Astrocyte of the hippocampus (primary cell): Measurements from ENCODE around the gene ATXN1.
A peak's percentile ranks its signal among the peaks of the same experiment; 100 is the strongest.

Source experiments
- DNase-seq: peaks from one replicate; pipeline ENCODE4 v3.0.0; 2011; ENCODE audit warnings: low read depth, low spot score

The ATXN1 gene

DNA sequence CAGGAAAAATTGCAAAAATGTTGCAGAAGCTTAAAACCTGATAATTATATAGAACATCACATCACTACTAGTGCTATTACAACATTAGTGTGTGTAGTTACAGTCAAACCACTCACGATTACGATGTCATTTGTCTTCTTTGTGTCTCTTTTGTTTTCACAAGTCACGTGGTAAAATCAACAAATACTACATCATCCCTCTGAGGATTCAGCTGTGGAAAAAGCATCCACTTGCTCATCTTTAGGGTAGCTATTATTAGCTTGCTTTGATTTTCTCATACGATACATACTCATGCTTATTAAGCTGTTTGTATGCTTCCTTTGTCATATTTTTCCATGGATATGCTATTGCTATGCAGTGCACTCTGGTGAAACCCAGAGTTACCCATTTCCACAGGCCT is 22.2 kb upstream of the ATXN1 start:
- DNase-seq = no peak

DNA sequence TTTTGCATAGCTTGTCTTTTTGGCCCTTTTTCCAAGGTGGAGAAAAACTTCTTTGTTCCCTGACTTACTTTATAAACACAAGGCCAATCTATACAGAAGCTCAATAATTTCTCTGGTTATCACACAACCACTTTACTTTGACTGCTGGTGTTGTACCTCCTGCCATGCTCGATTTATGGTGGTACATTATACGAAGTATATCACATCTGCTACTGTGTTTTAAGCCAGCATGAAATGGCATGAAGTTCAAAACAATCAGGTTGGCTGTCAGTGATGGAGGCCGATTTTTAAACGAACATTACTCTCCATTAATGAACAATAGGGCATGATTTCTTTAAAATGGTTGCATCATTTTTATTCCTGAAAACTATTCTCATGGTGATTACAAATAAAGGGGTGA is 21.0 kb upstream of the ATXN1 start:
- DNase-seq = no peak

DNA sequence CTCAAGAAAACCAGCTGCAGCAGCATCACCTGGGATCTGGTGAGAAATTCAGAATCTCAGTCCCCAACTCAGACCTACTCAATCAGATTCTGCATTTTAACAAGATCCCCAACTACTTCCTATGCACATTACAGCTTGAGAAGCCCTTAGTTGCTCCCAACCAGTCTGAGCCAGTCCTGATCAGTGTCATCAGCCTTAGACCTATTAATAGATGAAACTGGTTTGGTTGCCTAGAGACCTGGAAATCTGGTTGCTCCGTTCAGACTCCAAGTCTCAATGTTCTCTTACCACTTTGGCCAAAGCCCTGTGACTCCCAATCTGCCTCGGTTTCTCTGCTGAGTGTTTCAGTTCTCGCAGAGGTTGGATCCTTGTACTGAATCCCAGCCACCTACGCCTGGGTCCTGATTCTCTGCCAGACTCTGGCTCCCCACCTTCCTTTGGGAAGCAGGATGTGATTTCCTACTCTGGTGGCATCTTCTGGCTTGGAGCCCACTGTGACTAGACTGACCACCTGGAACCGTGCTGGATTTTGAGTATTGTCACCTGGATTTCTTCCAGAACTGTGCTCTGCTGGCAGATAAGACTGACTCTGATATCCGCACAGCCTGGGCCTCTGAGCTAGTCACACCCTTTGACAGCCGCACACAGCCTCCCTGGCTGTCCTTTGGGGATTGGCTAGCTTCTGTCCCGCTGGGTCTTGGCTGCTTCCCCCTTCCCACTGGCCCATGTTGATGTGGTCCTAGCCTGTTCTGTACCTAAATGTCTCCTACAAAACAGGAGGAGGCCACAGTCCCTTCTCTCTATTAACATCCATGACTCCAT is 20.3 kb upstream of the ATXN1 start:
- DNase-seq = no peak

DNA sequence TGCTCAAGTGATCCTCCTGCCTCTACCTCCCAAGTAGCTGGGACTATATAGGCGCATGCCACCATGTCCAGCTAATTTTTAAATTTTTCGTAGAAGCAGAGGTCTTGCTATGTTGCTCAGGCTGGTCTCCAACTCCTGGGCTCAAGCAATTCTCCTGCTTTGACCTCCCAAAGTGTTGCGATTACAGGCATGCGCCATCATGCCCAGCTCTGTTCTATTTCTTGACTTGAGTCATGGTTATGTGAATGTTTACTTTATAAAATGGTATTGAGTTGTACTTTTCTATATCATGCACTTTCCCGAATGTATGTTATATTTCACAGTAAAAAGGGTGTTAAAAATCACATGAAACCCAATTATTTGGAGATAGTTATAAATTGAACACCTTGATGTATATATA is 17.3 kb upstream of the ATXN1 start:
- DNase-seq = no peak

DNA sequence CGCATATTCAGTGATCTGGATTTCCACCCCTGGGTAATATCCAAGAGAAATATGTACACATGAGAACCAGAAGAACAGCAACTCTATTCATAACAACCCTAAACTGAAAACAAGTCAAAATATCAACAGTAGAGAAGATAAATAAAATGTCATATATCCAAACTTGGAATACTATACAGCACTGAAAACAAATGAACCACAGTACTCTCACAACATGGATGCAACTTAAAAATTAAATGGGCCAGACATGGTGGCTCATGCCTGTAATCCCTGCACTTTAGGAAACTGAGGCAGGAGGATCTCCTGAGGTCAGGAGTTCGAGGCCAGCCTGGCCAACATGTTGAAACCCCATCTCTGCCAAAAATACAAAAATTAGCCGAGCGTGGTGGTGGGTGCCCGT is 16.5 kb upstream of the ATXN1 start:
- no peak for DNase-seq

DNA sequence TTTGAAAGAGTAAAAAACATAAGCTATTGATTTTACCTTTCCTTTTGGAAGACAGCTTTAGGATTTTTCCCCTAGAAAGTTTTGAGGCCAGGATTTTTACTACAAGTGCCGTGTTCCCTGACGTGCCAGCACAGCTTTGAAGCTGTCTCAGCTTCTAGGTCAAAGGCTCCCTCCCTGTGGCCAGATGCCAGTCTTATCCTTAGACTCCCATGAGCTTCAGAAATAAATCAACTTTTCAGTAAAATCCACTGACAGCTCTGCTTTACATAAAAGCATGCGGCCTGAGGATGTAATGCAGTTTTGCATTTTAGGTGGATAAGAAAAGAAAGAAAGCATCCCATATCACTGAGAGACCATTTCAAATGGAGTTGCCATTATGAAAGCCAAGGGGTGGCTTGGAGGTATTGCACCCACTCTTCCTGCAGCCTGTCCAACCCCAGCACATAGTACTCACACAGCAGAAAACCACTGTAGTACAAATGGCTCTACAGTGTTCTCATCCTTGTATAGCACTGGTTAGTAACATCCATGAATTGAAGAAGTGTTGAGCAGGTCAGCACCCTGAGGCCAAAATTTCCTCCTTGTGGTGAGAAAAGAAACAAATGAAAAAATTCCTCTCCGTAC is 15.2 kb upstream of the ATXN1 start:
- DNase-seq = no peak

DNA sequence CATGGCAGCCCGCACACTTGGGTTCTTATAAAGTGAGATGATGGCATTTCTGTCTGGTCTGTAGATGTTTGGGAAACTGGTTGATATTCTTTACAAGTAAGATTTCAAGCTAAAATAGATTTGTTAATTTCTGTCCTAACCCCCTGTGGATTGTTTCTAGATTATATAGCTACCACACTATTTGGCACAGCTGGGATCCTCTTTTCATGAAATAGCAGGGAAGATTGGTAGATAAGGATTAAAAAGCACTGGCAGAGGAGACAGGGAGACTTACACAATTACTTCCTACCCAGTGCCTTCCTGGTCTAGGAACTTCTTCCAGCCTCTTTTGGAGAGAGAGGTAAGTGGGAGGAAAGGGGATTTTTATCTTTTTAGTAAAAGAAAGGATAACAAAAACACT is 13.2 kb upstream of the ATXN1 start:
- DNase-seq = no peak

DNA sequence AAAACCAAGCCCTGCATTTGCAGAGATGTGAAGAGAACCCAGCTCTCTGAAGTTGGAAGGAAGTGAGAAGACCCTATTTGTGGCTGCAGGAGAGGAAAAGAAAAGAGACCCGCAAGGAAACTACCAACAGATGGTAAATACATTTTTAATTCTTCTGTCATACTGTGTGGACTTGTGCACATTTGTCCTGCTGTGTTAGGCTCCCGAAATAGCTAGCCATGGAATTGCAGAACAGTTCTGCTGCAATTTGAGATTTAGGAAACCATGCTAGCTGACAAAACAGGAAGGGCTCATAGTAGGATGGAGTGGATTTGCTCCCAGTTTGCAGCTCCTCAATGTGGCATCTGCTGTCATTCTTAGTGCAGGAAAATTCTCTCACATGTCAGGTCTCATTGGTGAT is 12.1 kb upstream of the ATXN1 start:
- no peak for DNase-seq

DNA sequence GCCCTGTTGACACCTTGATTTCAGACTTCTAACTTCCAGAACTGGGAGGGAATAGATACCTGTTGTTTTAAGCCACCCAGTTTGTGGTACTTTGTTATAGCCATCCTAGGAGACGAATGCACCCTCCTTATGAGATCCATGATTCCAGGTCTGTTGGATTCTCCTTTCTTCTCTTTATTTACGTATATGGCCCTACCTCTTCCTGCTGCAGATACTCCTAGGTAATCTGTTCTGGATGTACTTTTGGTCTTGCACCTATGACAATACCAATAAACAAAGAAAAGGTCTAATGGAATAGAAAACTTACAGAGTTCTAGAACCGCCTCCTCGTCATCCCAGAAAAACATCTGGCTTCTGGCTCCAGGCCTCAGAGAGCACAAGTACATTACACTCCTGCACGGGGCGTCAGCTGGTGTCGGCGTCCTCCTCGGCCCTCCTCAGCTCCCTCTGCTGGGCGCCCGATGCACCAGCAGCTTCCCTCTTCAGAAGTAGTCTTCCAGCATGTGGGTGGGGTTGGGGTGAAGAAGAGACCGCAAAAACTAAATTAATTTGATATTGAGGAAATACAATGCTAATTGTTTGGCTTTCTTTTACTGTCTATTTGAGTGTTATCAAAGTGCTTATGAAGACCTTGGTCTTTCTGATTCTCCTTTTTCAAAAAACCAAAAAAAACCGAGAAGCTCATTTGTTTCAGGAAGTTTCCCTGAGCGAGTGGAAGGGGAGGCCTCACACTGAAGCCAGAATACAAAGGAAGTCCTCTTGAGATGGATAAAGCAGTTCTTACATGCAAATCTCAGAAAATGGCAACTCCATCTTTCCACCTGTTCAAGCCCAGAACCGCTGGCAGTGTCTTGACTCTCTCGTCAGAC is 9.7 kb upstream of the ATXN1 start:
- DNase-seq = peak; percentile 70

DNA sequence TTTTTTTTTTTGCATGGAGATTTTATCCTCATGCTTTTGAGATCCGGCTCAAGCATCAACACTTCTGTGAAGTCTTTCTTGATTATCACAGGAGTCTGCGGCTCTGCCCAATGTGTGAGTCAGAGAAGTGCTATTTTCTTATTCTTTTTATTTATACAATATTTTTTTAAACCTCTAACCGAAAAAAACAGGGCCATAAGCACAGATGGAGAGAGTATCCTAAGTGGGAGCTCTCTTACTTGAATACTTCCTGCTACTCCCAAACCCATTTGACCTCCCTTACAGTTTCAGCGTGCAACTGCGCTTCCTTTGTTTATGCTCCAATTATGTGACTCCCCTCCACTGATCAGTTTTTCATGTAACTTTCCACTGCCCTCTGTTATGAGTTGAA is 8.7 kb upstream of the ATXN1 start:
- DNase-seq = peak; percentile 86

DNA sequence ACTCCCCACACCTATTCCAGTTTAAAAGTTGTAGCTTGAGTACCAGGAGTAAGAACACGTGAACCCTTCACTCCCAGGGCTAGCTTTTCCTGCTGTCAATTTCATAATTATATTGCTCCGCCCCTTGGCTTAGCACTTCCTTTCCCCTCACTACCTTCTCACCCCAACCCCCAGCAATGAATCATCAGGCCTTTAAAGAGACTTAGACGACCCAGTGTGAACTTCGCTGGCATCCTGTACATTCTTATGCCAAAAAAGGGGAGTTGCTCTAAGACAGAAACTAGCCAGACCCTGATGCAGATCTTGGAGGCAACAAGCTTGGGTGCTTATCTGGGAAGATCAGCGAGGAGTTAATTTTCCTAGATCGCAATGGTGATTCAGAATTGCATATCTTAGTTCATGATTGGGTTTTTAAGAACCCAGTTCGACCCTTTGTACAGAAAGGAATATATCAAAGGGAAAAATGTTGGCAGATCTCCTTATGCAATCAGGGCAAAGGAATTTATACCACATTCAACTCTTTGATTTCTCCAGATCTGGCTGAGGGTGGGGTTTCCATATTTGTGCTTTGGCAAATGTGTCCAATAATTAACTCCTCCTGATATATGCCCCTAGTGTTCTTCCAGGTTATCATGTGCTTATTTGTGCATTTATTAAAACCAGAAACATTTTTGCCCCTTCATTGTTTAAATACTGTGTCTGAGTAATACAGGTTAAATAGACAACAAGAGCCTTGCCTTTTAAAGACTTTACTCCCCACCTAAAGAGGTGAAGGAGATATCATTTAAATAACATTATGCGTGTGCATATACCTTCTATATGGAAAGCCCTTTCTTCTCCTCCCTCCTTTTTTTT is 8.1 kb upstream of the ATXN1 start:
- peak; percentile 92 for DNase-seq

DNA sequence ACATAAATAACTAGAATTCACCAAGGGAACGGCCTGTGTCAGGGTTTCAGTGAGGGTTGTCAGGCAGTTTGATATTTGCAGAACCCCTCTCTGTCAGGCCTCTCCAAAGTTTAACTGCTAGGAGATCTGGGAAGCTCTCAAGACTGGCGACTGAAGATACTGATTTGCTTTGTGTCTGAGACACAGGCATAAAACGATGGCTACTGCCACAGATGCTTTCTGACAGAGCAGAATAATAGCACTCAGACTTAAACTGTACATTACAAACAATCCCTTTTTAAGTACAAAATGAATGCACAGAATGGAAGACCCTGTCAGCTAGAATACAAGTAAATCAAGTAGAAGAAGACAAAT is 7.2 kb upstream of the ATXN1 start:
- DNase-seq = no peak

DNA sequence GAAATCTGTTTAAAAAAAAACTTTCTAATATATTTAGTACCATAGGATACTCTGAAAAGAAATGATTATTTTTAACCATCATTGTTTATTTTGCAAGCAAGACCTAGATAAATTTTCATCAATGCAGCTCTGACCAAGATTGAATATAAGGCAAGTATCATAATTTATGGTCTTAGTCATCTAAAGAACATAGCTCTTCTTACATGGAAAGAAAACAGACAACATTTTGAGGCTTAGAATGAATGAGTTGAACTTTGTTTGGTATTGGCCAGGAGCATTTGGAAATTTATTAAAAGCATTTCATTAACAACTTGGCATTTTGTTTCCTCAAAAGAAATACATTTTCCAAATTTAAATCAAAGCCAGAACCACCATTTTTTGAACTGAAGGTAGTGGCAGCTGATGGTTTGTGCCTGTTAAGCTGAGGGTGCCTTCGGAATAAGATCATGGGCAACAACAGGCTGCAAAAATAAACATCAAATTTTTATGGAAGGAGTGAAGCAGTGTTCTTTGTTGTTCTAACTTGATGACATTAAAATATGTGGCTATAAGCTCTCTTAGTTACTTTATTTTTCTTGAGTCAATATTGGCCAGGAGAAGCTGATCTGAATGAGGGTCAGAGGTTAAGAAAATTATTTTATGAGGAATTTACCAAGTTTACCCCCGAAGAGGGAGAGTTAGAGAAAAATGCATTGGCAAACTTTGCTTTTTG is 6.7 kb upstream of the ATXN1 start:
- DNase-seq = no peak

DNA sequence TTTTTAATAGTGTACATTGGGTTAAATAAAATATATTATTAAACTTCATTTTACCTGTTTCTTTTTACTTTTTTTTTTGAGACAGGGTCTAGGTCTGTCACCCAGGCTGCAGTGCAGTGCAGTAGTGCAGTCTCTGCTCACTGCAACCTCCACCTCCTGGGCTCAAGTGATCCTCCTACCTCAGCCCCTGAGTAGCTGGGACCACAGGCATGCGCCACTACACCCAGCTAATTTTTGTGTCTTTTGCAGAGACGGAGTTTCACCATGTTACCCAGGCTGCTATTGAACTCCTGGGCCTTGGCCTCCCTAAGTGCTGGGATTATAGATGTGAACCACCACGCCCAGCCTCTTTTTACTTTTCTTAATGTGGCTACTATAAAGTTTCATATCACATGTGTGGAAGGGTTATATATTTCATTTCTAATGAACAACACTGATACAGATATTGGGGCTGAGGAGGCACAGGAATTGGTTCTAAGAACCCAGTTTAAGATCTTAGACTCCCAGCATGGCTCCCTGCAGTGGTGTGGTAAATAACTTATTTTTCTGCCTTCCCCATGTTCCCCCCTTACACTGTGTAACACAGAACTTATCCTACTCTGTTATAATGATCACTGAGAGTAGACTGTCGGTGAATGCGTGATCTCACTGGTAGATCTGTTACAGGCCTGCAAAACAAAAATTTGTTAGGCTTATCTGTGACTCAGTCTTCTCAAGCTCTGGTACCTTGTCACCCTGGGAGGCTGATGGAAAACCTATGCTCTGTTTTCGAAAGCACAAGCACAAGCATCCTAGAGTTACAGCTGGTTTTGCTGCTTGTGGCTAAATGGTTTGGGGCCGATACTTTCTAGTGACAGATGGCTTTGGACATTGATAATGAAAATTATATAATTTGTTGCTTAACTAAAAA is 5.8 kb upstream of the ATXN1 start:
- DNase-seq = peak; percentile 35

DNA sequence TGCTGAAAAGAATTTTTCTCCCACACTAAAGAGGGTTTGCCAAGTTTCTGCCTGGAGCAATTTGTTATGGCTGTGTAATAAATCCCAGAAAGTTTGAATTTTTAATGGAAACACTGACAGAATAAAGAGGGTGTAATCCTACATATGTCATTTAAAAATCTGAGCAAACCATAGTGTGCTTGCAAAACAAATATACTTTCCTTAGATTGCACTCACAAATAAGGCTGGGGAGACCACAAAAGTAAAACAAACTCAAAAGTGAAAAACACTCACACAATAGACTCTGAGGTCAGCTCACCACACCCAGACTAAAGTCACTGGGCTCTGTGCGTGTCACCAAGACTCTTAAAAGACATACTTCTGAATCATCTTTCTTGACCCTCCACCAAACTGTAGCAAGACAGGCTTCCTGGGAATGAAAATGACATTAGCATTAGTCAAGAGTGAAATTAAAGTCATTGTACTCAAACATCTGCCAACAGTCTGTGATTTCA is 4.8 kb upstream of the ATXN1 start:
- DNase-seq = peak; percentile 88

DNA sequence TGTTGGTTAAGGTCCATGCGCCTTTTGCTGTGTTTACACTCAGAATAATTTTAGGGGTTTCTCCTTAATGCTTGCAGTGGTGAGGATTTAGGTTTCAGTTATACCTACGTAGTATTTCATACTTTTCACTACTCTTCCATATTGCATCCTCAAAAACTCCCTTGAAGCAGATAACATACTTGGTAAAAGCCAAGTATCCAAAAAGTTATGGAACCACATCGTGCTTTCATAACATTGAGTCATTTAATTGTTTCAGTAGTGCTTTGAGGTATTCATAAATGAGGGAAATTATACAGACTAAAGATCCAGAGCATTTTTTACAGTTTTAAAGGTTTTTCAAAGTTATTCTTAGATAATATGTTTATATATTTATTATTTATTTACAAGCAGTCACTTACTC is 4.0 kb upstream of the ATXN1 start:
- DNase-seq = no peak

DNA sequence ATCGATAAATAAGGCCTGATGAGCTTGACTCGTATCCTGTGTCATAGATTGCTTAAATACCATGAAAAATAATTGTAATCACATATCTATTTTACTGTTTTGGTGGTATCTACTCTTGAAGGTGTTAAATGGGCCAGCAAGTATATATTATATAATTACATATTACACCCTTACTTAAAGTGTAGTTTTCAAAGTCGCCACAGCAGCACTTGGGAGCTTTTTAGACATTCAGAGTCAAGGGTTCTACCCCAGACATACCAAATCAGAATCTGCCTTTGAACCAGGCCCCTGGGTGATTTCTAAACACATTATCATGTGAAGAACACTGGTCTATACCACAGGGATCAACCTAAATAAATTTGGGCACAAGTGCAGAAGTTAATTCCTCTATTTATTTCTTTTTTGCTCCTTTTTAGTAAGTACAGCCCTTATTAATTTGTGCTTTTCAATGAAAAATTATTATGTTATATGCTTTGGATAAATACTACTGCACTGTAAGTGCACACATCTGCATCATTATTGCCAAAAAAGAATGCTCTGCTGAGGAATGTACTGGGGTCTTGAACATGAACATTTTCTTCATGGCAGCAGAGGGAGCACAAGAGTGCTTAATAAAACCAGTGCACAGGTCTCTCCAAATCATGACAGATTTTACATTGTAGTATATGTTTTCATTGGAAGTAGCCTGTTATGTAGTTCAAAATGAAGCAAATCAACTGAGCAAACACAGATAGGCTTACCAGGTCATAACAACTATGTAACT is 3.1 kb upstream of the ATXN1 start:
- peak; percentile 78 for DNase-seq

DNA sequence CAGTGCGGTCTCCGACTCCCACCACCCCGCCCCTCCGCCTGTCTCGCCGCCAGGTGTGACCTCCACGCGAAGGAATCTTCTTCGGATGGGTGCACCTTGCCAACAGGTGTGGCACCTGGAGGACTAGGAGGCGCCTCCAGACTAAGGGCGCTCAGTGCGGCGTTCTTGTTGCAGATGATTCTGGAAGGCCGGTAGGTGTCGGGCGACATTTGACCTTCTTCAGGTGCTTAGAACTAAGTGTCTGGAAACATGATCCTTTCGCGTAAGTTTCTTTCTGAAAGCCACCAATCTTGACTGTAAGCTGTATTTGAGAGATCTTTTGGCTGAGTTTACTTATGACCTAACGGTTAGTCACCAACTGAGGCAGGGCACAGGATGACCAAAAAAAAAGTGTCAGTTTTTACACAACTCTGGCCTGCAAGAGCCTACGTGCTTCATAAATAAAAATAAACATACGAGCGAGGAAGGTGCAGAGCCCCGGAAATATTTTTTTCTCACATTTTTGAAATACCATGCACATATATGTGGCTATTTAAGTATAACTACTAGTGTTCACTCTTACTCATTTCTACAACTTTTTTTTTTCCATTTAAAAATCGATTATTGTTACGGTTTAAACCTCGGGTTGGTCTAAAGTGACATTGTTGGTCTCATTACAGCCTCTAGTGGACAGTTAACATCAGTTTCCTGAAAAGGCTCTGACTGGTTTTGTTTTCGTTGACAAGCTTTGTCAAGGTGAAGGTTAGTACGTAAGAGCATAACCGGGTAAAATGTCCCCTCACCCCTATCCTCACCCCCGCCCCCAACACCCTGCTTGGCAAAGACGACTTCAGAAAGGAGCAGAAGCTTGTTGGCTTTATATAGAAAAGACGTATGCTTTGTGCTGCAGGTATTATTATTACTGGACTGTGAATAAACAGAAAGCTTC is 1.6 kb upstream of the ATXN1 start:
- DNase-seq = peak; percentile 74
